WERI-Rb-1 (cell line): ENCODE results near the gene SOWAHA.

ENCODE experiments used
- DNase-seq: peaks from one replicate; pipeline ENCODE4 v3.0.0-alpha.2; 2020
- H3K27ac ChIP-seq: fragments of 250-450 bp; sonication (Bioruptor Pico); 2 replicates; pipeline ENCODE4 v1.5.1; 2020; ENCODE audit warnings: mild to moderate bottlenecking, moderate library complexity
- H3K27me3 ChIP-seq: fragments of 250-450 bp; sonication (Bioruptor Pico); 2 replicates; pipeline ENCODE4 v1.5.1; 2021; ENCODE audit warnings: mild to moderate bottlenecking, low read depth, moderate library complexity; ENCODE audit not compliant: insufficient read depth, severe bottlenecking
- H3K36me3 ChIP-seq: fragments of 250-450 bp; sonication (Bioruptor Pico); 2 replicates; pipeline ENCODE4 v1.5.1; 2020; ENCODE audit warnings: mild to moderate bottlenecking, moderate library complexity
- H3K4me3 ChIP-seq: 2 replicates; pipeline ENCODE4 v1.5.1; 2011; ENCODE audit warnings: low read depth, mild to moderate bottlenecking, control low read depth, low read length
- H3K9me3 ChIP-seq: fragments of 250-450 bp; sonication (Bioruptor Pico); 2 replicates; pipeline ENCODE4 v1.5.1; 2021; ENCODE audit warnings: mild to moderate bottlenecking, moderate library complexity; ENCODE audit not compliant: severe bottlenecking
- CTCF ChIP-seq: IDR thresholded peaks from 2 replicates; pipeline ENCODE4 v1.5.1; 2011; ENCODE audit warnings: low read depth, mild to moderate bottlenecking, control low read depth, inconsistent platforms, low read length

The SOWAHA gene

GRCh38 chr5:132856011-132856410, 42.9 kb downstream of the SOWAHA start:
- no peak for TF ChIP-seq CTCF
- H3K27me3 ChIP-seq: no peaks in the 10 kb centered on the region
- H3K36me3 ChIP-seq: no peaks in the 10 kb centered on the region
- H3K9me3 ChIP-seq: no peaks in the 10 kb centered on the region
- no peak for DNase-seq
- H3K27ac ChIP-seq: no peak overlapping the region
- no peak overlapping the region for H3K4me3 ChIP-seq

- no peak overlapping the region for H3K4me3 ChIP-seq
- H3K27me3 ChIP-seq: no peaks in the 10 kb centered on the region
- no peak for TF ChIP-seq CTCF
- H3K27ac ChIP-seq: no peak overlapping the region
- no peaks in the 10 kb centered on the region for H3K36me3 ChIP-seq
- DNase-seq: no peak
- H3K9me3 ChIP-seq: no peaks in the 10 kb centered on the region
These were observed 46.9 kb downstream of the SOWAHA start for GRCh38 chr5:132859889-132860437.

DNA sequence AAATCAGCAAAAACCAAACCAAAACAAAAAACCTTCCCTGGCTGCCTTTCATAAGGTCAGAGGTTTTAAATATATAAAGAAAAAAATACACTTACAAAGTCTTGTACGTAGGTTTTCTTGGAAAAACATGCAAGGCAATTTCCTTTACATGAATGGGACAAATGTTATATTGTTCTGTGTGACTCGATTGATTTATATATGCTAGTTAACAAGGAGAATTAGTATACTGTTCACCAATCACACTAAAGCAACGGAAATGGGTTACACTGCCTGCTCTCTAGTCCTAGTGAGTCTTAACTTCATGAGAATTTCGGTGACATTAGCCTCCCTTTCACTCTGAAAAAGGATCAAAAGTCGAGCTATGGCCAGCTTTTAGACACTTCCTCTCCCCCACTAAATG, 47.6 kb downstream of the SOWAHA start:
- H3K27me3 ChIP-seq: no peaks in the 10 kb centered on the region
- no peak overlapping the region for H3K27ac ChIP-seq
- no peaks in the 10 kb centered on the region for H3K36me3 ChIP-seq
- no peaks in the 10 kb centered on the region for H3K9me3 ChIP-seq
- no peak for TF ChIP-seq CTCF
- DNase-seq: no peak
- no peak overlapping the region for H3K4me3 ChIP-seq

GRCh38 chr5:132865668-132866341, 52.7 kb downstream of the SOWAHA start:
- no peaks in the 10 kb centered on the region for H3K9me3 ChIP-seq
- TF ChIP-seq CTCF: no peak
- H3K27ac ChIP-seq: peak overlapping the region; percentile 87

More at GRCh38 chr5:132865668-132866341, 52.7 kb downstream of the SOWAHA start:
- Histone ChIP-seq H3K36me3 (peaks cover 38% of the 10 kb centered on the region), H3K4me3 (peak overlapping the region; percentile 89), H3K27me3 (no peaks in the 10 kb centered on the region)
- DNase-seq: no peak
